Endothelial cell of umbilical vein (primary cell): Measurements from ENCODE around the gene GYS1. TPM values are rescaled to one million over a fixed set of nuclear protein-coding genes. Genes with fewer than 3 reads are reported as not detected.

Experiments
- BruUV-seq: library from RNA; stranded (reverse); fragments of 400-500 nt; replicated peaks from 2 replicates; lab custom pipeline; 2021; lab: Mats Ljungman, UMichigan
- CTCF ChIA-PET: fragments of 300-600, 350-600 bp; sonication (Branson Sonifier 250); formaldehyde crosslinking; loops from one replicate; lab custom pipeline; 2021; ENCODE audit warnings: antibody characterized with exemption, inconsistent platforms; lab: Charles Lee
- POLR2A ChIA-PET: fragments of 300-600, 350-600 bp; sonication (Branson Sonifier 250); formaldehyde crosslinking; loops from one replicate; lab custom pipeline; 2021; ENCODE audit warnings: antibody characterized with exemption, inconsistent platforms; lab: Charles Lee
- DNase-seq: peaks from one replicate; pipeline ENCODE4 v3.0.0-alpha.2; 2011; ENCODE audit warnings: low read depth, low spot score
- FAIRE-seq: peaks from 2 replicates; lab custom pipeline; 2011; peaks lifted over from hg19 to GRCh38; lab: Jason Lieb, UNC
- H2AFZ ChIP-seq: 2 replicates; pipeline ENCODE4 v1.6.0; 2012; ENCODE audit warnings: low read depth, low read length, control low read depth, inconsistent platforms
- H3K27ac ChIP-seq: 2 replicates; pipeline ENCODE4 v1.5.1; 2011; ENCODE audit warnings: low read depth, mild to moderate bottlenecking, control low read depth, low read length, moderate library complexity; ENCODE audit not compliant: insufficient read depth
- H3K27me3 ChIP-seq, 2 experiments: 2 replicates each; pipeline versions ENCODE4 v1.6.0 to v1.6.1; 2011; ENCODE audit warnings: low read length in 2 of 2, mixed read lengths in 1 of 2; ENCODE audit not compliant: control insufficient read depth in 2 of 2, insufficient read depth in 2 of 2
- H3K36me3 ChIP-seq, 2 experiments: 2 replicates in 1 of 2; 3 replicates in 1 of 2; pipeline ENCODE4 v1.5.1; 2011; ENCODE audit warnings: low read length in 2 of 2, mild to moderate bottlenecking in 1 of 2, moderate library complexity in 1 of 2; ENCODE audit not compliant: control insufficient read depth in 2 of 2, insufficient read depth in 2 of 2; ENCODE audit errors: extremely low read depth in 1 of 2
- H3K4me1 ChIP-seq: 3 replicates; pipeline ENCODE4 v1.5.1; 2011; ENCODE audit warnings: mild to moderate bottlenecking, low read length; ENCODE audit not compliant: control insufficient read depth, insufficient read depth; ENCODE audit errors: extremely low read depth
- H3K4me2 ChIP-seq: 2 replicates; pipeline ENCODE4 v1.6.1; 2011; ENCODE audit warnings: low read length, control low read depth, mixed read lengths; ENCODE audit not compliant: insufficient read depth
- H3K4me3 ChIP-seq, 3 experiments: fragments of 200-600 bp in 1 of 3; sonication (generic), shearing (Covaris generic) in 1 of 3; replicated peaks in 1 of 3; 2 replicates each; pipeline ENCODE4 v1.5.1; 2011 to 2016; ENCODE audit warnings: control low read depth in 3 of 3, low read length in 3 of 3, mild to moderate bottlenecking in 2 of 3, inconsistent platforms in 1 of 3, low read depth in 1 of 3, moderate library complexity in 1 of 3; ENCODE audit not compliant: insufficient read depth in 1 of 3
- H3K79me2 ChIP-seq: 2 replicates; pipeline ENCODE4 v1.6.0; 2012; ENCODE audit warnings: low read length, inconsistent platforms; ENCODE audit not compliant: control insufficient read depth, insufficient read depth
- H3K9ac ChIP-seq: replicated peaks from 2 replicates; pipeline ENCODE3; 2011; ENCODE audit warnings: low read length, control low read depth; ENCODE audit not compliant: insufficient read depth; ENCODE audit errors: extremely low read depth
- H3K9me1 ChIP-seq: replicated peaks from 3 replicates; pipeline ENCODE4 v1.6.0; 2011; ENCODE audit warnings: mild to moderate bottlenecking, low read length; ENCODE audit not compliant: control insufficient read depth, insufficient read depth; ENCODE audit errors: extremely low read depth
- H3K9me3 ChIP-seq: replicated peaks from 2 replicates; pipeline ENCODE4 v1.5.1; 2012; ENCODE audit warnings: low read length, inconsistent platforms; ENCODE audit not compliant: control insufficient read depth, insufficient read depth
- H4K20me1 ChIP-seq: replicated peaks from 2 replicates; pipeline ENCODE3; 2011; ENCODE audit warnings: mild to moderate bottlenecking, low read length; ENCODE audit not compliant: control insufficient read depth, insufficient read depth; ENCODE audit errors: extremely low read depth
- FOS ChIP-seq: IDR thresholded peaks from 2 replicates; pipeline ENCODE4 v1.6.1; 2011; ENCODE audit warnings: mild to moderate bottlenecking, low read length, moderate library complexity, borderline replicate concordance; ENCODE audit not compliant: insufficient read depth
- MYC ChIP-seq: IDR thresholded peaks from one replicate; pipeline ENCODE4 v1.6.1; 2011; ENCODE audit warnings: mild to moderate bottlenecking, low read depth, low read length
- POLR2A ChIP-seq: IDR thresholded peaks from 2 replicates; pipeline ENCODE4 v1.6.1; 2012; ENCODE audit warnings: low read depth, mild to moderate bottlenecking, control low read depth, low read length
- POLR2AphosphoS5 ChIP-seq: IDR thresholded peaks from 2 replicates; pipeline ENCODE4 v1.6.1; 2012; ENCODE audit warnings: low read depth, mild to moderate bottlenecking, control low read depth, low read length, moderate library complexity; ENCODE audit not compliant: insufficient read depth
- dilution Hi-C: fragments of 300-500 bp; cut with MboI; formaldehyde crosslinking; loops from one replicate; pipeline ENCODE4 v1.15.0; 2019; ENCODE audit warnings: low sequenced_read_pairs; ENCODE audit not compliant: extremely low pct_ligation_motif_present
- intact Hi-C: fragments of 100-400 bp; cut with micrococcal nuclease; formaldehyde crosslinking; loops from one replicate; pipeline ENCODE4 v1.10.0; 2022
- polyA plus RNA-seq, 4 experiments: library from polyadenylated mRNA; depleted of rRNA in 3 of 4; stranded (reverse) in 3 of 4; unstranded in 1 of 4; fragments of >200 nt; gene quantifications; 2 replicates each; pipeline versions ENCODE4 v1.2.1 to v1.2.3, GENCODE V29; 2011 to 2012; ENCODE audit warnings: missing spikeins in 1 of 4
- total RNA-seq: library from RNA; stranded (reverse); gene quantifications from 2 replicates; pipeline ENCODE4 v1.2.3, GENCODE V29; 2021
- TF ChIP-seq, protein P1 (sequence below): IDR thresholded peaks from 2 replicates; pipeline ENCODE4 v1.6.1; 2011; ENCODE audit not compliant: insufficient read depth, insufficient read length

GYS1 gene
- total and polyA plus RNA-seq, 2 donors (not counting 3 experiments of a cell fraction or from before 2014, with no cell fraction given), result 39.0 to 58.9 TPM

DNA sequence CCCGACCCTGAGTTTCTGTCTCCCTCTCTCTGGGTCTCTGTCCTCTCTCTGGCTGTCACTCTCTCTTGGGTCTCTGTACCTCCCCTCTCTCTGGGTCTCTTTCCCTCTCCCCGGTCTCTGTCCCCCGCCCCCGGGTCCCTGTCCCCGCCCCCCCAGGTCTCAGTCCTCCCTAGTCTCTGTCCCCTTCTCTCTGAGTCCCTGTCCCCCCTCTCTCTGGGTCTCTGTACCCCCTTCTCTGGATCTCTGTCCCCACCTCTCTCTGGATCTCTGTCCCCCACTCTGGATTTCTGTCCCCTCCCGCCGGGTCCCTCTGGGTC is 30.3 kb downstream of the GYS1 start:
- BruUV-seq, result no TSS peak
- no peak overlapping the region for H3K9ac ChIP-seq
- no peak overlapping the region for H3K4me2 ChIP-seq
- DNase-seq (no peak), FAIRE-seq (no peak)
- ChIA-PET CTCF (interaction anchor here (0.9 to 1.2 kb wide), 2 partner anchors 8 to 167 kb away, joined by 3 to 5 read pairs; no protein-coding TSS in a partner anchor), POLR2A (interaction anchor here (1.4 kb wide), 1 partner anchor 88 kb away, joined by 8 read pairs; no protein-coding TSS in a partner anchor)
- H3K36me3 ChIP-seq, result peaks cover 3 to 4% of the 10 kb centered on the region in 2 experiments
- intact Hi-C loops, result no loop called here
- H3K27me3 ChIP-seq, result no peaks in the 10 kb centered on the region
- H3K4me3 ChIP-seq, result no peak overlapping the region
- H3K4me1 ChIP-seq, result peaks cover 25% of the 10 kb centered on the region
- H3K27ac ChIP-seq, result peak overlapping the region; percentile 21
- TF ChIP-seq FOS (no peak), POLR2A (peak; percentile 8)
- dilution Hi-C loops, result no loop called here
- no peaks in the 10 kb centered on the region for H3K9me1 ChIP-seq
- peaks cover 18% of the 10 kb centered on the region for H3K79me2 ChIP-seq
- peaks cover 3% of the 10 kb centered on the region for H4K20me1 ChIP-seq
- H2AFZ ChIP-seq, result no peak overlapping the region
- H3K9me3 ChIP-seq, result no peaks in the 10 kb centered on the region

DNA sequence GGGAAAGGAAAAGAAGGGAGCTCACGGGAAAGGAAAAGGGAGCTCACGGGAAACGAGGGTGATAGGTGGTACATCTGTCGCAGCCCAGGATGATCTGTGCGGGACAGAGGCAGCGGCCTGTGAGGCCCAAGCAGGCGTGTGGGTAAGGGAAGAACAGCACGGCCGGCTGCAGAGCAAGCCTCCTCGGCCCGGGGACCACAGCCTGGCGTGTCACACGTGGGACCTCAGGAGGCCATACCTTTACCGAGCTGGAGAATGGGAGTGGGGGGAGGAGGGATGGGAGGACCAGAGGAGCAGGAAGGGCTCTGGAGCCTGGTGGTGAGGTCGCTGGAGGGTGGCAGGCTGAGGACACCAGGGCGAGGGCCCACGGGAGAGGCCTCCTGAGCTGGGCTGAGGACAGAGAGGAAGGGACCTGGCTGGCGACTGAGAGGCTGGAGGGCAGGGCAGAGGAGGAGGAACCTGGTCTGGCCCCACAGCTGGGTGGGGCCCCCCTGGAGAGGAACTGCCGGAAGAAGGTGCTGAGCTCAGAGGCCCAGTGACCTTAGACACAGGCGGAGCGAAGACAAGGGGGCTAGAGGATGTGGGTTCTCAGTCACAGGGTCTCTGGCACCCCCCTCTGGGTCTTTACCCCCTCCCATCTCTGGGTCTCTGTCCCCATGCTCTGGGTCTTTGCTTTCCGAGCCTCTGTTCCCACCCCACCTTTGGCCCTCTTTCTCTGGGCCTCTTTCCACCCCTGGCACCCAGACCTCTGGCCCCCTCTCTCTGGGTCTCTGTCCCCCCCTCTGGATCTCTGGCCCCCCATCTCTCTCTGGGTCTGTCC is 30.9 kb downstream of the GYS1 start:
- H3K4me2 ChIP-seq, result no peak overlapping the region
- H3K4me1 ChIP-seq, result peaks cover 25% of the 10 kb centered on the region
- no TSS peak for BruUV-seq
- H3K9me1 ChIP-seq, result no peaks in the 10 kb centered on the region
- intact Hi-C loops, result no loop called here
- ChIA-PET CTCF (interaction anchor here (0.9 to 1.2 kb wide), 2 partner anchors 8 to 167 kb away, joined by 3 to 5 read pairs; no protein-coding TSS in a partner anchor), POLR2A (interaction anchor here (1.4 kb wide), 1 partner anchor 88 kb away, joined by 8 read pairs; no protein-coding TSS in a partner anchor)
- H3K4me3 ChIP-seq, result no peak overlapping the region
- no peak overlapping the region for H2AFZ ChIP-seq
- peaks cover 21% of the 10 kb centered on the region for H3K79me2 ChIP-seq
- no peaks in the 10 kb centered on the region for H3K9me3 ChIP-seq
- H4K20me1 ChIP-seq, result peaks cover 3% of the 10 kb centered on the region
- dilution Hi-C loops, result no loop called here
- peak overlapping the region; percentile 21 for H3K27ac ChIP-seq
- no peaks in the 10 kb centered on the region for H3K27me3 ChIP-seq
- DNase-seq (no peak), FAIRE-seq (peak; percentile 38)
- H3K9ac ChIP-seq, result no peak overlapping the region
- H3K36me3 ChIP-seq, result peaks cover 3 to 4% of the 10 kb centered on the region in 2 experiments
- TF ChIP-seq POLR2A (peak; percentile 94), POLR2AphosphoS5 (peak; percentile 84), MYC (no peak)
- TF ChIP-seq, protein P1, sequence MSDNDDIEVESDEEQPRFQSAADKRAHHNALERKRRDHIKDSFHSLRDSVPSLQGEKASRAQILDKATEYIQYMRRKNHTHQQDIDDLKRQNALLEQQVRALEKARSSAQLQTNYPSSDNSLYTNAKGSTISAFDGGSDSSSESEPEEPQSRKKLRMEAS, result no peak
